HG03060 (cell line): Measurements from ENCODE around the gene NRIP1.

ENCODE experiments used
- ATAC-seq: cut with Tn5 transposase; IDR thresholded peaks from one replicate; pipeline ENCODE4 v1.9.1; 2021; ENCODE audit warnings: low read depth, moderate number of reproducible peaks; ENCODE audit not compliant: unreplicated experiment

The NRIP1 gene

DNA sequence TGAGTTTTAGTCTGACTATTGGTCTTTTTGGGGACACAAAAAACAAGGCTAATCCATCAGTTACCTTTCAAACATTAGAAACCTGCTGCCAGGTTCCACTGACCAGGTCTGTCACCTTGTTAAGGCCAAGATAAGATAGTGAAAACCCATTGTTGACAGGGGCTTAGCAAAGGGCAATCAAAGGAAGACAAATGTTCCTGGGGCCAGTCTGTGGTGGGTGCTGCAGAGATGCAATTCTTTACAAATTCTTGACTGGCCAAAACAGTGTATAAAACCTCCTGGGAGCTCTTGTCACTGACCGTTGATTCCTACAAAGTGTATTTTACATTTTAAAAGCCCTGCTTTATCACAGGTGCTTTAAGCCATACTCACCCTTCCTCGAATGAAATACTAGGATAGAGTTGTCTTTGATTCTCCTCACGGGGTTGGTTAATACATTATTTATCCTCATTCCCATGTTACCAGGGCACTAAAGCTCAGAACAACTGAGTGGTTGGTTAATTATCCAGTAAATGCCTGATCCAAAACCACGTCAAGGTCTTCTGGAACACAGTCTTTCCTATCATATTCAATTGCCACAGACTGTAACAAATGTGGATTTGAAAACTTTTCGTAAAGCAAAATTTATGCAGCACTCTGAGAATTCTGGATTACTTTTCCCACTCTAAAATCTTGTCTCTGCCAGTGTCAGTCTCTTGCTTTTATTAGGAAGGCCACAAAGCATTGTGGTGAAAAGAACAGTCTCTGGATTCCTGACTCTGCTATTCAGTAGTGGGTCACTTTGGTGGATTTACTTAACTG is 77.2 kb downstream of the NRIP1 start:
- ATAC-seq: no peak

DNA sequence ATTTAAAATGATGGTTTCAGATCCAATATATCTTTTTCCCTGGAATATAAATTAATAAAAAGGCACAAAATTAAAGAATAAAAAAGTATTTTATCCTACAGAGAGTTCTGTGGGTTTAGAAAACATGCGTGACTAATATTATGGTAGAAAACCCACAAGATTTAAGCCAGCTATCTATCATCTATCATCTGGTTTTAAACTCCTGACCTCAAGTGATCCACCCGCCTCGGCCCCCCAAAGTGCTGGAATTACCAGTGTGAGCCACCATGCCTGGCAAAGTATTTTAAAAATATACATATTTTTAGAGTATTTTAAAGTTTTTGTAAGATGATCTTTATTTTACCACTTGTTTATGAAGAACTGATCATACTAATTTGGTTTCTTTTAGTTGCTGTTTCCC is 79.5 kb downstream of the NRIP1 start:
- ATAC-seq: no peak

DNA sequence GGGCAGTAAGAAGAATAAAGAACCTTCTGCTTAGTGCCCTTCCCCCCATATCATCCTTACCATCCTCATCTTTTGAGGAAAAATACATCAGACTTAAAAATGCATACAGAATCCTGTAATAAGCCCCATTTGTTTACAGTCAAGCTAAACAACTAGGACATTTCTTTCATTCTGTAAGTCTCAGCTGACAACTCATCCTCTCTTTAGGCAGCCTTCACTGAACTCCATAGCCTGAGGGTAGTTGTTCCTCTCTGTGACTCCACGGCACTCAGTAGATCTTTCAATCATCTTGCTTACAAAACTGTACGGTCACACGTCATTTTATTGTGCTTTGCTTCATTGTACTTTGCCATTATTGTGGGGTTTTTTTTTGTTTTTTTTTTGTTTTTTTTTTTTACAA is 82.5 kb downstream of the NRIP1 start:
- no peak for ATAC-seq

DNA sequence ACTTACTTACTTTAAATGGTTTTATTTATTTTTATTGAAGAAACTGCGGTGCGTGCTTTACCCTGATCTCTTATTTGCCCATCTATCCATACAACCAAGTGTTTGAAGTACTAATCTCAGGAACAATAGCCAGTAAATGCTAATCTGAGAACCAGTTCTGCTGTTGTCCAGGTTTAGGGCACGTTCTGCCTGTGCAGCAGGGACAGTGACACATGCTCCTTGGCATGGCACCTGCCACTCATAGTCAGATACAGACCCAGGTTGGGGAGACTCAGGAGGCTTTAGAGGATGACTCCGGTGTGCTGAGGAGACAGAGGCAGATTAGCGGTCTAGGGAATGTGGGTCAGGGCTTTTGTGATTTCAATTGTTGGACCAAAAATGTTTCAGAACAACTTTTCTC is 83.6 kb downstream of the NRIP1 start:
- no peak for ATAC-seq

DNA sequence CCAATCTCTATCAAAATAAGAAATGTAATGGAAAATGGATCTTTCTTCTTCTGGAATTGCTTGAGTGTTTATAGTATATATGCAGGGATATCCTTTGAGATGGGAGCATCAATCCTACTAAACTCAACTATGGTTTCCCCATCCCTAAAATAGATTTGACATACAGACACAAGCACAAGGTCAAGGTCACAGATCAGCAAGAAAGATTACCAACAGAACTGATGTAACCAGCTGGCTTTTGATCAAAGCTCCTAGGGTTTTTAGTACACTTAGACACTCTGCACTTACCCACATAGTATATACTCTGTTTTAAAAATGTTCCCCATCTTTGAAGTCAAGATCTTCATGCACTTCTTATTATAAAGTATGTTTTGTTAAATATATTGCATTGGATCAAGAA is 85.5 kb downstream of the NRIP1 start:
- no peak for ATAC-seq

DNA sequence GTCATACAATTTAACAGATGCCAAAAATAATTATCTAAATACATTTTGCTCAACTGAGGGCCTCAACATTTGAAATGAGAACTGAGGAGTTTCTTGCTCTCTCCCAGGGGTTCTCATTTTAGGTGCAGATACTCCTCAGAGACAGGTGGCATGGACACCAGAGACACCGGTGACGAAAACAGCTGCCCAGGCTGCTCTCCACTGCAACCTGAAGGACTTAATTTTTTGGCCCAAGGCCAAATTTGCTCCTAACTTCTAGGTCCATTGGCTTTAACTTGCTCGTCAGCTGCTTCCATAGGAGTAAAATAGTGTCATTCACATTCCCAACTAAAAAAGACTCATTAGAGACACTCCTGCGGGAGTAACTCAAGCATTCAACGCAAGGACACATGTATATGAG is 87.0 kb downstream of the NRIP1 start:
- no peak for ATAC-seq

DNA sequence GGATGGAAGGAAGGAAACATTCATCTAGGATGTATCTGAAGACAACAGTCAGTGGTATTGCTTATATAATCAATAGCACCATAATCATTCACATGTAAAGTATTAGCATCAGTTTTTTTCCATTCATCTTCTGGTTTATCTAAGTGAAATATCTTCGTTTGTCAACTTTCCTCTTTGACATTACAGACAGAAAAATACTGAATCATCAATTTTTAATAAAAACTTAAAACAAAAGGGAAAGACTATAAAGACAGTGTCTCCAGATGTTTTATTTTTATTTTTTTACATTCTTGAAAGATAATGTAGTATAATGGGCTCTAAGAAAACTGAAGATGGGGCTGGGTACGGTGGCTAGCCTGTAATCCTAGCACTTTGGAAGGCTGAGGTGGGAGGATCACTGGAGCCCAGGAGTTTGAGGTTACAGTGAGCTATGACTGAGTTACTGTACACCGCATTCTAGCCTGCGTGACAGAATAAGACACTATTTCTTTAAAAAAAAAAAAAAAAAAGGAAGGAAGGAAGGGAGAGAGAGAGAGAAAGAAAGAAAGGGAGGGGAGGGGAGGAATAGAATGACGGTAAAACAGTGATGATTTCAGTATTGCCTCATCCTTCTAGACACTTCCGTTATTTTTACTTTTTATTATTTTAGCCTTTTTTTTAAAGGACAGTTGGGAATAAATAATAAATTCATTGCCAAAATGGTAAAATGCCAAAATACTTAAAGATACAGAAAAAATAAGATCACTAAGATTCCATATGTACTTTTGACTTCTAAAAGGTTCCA is 89.5 kb downstream of the NRIP1 start:
- ATAC-seq: no peak

DNA sequence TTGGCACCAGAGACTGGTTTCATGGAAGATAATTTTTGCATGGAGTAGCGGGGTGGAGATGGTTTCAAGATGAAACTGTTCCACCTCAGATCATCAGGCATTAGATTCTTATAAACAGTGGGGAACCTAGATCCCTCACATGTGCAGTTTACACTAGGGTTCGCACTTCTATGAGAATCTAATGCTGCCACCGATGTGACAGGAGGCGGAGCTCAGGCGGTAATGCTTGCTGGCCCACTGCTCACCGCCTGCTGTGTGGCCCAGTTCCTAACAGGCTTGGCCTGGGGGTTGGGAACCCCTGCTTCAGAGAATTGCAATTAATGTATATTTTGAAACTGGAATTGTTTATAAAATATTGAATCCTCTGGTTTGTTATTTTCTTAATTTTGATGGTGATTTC is 92.1 kb downstream of the NRIP1 start:
- no peak for ATAC-seq

DNA sequence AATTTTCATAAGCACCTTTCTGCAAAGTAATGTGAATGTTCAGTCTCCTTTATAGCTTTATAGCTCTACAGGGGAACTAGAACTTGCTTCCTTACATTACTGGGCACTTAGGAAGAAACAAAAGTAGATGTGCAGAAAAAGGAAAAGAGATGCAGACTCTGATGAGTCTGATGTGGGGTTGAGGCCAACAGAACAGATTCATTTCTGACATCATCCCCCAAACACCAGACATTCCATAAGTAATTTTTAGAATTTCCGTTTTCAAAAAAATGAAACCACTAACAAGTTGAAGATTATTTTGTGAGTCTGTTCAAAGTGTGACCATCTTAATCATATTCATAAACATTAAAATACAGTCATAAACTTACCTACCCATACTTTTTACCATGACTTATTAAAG is 96.0 kb downstream of the NRIP1 start:
- ATAC-seq: no peak

DNA sequence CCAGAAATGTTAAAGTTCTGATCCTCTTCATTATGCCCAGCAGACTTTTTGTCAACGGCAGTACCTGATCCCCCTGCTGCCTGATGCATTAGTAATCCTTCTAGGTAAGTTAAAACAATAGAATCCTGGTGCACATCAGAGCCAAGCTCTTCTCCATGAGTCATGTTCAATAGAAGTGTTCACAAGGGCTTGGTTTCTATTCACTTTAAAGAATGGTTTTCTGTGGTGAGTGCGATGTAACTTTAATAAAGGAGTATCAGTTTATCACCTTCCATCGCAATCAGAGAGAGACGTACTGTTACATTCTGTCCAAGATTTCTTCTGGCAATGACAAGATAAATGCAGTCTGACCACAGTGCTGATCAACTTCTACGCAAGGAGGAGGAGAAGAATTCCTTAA is 96.8 kb downstream of the NRIP1 start:
- no peak for ATAC-seq

DNA sequence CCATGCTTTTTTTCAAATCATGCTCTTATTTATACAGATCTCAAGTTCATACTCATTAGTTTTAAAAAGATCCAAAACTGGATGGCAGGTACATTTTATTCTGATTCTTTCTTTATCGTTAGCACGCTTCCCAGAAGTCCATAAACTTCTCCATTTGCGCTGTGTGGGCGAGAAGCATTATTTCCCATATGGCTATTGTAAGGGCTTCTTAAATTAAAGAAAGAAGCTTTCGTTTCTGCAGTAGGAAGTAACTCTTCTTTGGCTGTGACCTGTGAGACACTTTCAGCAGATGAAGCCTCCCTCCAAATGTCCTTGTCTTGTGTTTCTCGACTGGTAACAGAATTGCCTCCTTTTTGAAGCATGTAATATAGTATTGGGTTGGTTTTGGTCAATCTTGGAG is 100.2 kb downstream of the NRIP1 start:
- ATAC-seq: no peak

DNA sequence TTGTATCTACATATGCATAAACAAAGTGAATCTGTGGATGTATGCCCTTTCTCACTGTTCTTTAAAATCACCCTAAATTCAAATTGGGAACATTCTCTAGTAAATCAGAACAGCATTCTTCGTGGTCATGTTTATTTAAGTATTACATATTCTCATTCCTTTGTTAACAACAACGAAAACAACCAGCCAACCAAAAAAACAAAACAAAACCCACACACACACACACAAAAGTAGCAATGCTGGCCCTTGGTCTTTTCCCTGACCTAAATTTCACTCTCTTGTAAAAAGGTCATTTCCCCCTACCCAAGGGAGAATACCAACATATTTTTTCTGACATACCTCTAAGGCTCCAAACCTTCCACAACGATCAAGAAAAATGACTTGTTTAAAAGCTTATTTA is 102.6 kb downstream of the NRIP1 start:
- no peak for ATAC-seq

DNA sequence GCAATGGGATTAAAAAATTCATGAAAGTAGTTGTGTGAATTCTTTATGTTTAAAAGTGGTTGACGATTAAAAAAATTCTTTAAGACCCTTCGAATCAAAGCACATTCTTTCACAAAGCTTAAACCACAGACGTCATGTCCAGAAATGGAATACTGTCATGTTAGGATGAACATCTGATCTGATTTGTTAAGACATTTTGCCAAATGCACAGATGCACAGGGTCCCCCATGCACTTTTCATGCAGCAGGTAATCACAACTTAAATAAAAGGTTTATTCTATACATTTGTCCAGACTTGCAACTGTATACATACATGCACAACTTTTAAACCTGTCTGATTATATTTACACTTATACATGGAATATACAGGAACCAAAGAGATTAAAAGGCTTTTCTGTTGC is 103.3 kb downstream of the NRIP1 start:
- no peak for ATAC-seq

DNA sequence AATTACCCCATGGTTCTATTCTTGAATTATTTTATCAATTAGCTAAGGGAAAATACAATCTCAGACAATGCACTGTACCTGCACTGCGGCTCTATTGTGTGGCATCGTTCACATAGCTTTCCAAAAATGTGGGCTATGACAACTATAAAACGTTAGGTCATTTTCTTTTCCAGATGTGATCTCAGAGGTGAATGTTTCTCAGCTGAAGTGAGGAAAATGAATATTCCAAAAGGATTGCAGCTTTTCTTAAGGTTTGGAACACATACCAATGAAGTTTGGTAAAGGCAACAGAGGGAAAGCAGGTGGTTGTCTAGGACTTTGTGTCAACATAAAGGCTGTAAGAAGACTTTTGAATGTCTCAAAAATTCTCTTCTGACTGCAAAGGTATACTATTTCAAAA is 105.5 kb downstream of the NRIP1 start:
- ATAC-seq: no peak

DNA sequence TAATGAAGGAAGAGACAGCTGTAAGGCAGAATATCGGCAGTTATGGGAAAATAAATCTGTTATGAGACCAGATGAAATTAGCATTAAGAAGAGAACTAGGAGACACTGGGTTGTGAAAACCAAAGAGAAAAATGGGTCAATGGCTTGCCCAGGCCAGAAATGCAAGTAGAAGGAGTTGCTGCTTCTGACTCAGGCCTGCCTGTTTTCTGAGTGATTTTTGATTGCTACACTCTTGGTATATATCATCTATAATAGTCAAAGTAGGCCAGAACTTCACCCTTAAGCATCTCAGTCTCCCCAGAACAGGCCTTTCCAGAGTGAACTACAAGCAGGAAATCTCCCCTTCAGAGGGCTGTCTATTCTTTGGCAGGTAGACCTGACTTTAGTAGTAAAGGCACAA is 107.0 kb downstream of the NRIP1 start:
- no peak for ATAC-seq

DNA sequence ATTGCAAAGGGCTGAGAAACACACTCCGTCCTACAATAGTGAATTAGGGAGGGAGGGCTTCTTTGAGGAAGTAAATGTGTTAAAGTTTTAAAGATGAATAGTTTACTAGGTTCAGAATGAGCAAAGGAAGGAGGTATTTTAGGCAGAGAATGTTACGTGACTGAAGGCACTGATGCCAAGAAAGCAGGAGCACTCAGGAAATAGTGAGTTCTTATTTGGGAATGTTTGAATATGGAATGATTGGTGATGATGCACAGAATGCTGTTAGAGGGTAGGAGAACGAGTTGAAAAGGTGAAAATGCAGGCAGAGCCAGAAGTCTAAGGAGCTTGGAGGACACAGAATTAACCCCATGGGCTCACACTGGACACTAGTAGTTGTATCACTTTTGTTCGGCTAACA is 108.0 kb downstream of the NRIP1 start:
- no peak for ATAC-seq

DNA sequence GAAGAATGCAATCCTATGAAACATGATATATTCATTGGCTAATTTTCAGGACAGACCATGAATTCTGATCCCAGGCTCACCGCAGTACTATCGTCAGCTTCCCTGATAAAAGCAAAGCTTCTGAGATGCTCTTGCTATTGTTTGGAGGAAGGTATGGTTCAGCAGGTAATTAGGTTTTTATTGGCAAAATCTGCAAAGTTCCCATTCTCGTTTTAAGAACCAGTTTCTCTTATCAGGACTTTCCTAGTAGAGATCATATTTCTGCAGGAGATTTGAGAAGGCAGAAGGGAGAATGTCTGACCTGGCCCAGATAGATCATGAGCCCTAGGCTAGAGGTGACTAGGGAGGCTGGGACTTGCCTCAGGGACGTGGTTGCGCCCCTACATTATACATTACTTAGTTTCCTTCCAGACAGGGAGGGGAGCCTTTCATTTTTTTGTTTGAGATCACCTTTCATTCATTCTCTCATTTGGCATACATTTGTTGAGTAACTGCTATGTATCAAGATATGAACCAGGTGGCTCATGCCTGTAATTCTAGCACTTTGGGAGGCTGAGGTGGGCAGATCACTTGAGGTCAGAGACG is 108.8 kb downstream of the NRIP1 start:
- no peak for ATAC-seq

DNA sequence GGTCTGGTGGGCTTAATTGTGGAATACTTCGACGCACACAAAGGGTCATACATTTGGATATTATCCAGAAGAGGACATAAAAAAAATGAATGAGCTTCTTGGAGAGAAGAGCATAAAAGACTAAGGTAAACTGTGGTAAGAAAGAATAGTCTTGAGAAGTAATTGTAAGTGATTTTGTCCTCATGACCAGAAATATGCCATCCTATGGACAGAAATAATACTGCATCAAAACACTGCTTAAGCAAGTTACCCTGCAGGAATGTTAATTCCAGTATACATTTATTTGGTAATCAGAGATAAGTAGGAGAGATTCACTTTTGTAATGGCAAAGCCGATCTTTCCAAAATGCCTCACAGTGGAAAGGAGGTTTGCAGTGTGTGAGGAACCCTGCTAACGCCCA is 111.9 kb downstream of the NRIP1 start:
- ATAC-seq: no peak

DNA sequence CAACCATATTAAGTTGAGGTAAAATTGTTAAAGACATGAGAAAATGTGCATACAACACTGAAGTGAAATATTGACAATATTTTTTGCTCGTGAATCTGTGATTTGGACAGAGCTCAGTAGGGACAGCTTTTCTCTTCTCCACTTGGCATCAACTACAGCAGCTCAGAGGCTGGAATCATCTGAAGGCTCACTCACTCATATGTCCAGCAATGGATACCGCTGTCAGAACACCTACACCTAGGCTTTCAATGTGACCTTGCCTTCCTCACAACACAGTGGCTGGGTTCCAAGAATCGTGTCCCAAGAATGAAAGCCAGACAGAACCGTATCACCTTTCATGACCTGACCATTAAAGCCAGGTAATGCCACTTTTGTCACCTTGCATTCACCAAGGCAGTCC is 115.2 kb downstream of the NRIP1 start:
- ATAC-seq: no peak

DNA sequence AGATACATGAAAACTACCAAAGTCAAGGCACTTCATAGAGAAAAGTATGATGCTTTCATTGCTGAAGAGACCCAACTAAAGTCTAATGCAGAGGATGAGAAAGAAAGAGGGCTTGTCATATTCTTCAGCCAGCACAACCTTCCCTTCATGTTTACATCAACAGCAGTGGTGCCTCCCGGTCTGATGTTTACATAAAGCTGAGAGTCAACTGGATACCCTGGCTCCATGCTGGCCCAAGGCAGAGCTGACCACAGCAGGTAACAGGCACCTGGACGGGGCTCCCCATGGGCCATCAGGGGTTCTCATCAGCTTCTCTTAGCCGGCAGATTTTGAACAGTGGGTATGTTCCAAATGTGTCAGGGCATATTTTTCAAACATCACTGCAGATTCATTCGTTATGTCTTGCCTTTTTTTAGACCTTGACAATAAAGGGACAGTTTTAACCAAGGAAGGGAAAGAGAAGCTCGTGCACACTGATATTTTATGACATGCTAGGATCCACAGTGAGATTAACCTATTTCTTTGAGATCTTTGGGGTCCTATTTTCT is 117.1 kb downstream of the NRIP1 start:
- ATAC-seq: no peak

DNA sequence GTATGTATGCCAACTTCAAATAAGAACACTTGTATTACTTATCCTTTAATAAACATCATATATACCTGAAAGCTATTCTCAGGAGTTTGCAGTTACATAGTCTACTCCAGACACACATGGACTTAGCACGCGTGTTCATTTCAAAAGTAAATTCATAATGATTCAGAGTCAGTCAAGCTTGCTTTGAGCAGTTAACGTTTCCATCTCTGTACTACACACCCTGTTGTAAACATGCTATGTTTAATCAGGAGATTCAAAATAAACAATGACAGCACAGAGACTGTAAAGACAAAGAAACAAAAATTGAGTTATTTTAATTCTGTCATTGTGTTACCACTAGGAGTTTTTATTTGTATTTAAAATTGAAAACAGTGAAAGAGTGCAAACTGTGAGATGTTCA is 119.6 kb downstream of the NRIP1 start:
- ATAC-seq: no peak

DNA sequence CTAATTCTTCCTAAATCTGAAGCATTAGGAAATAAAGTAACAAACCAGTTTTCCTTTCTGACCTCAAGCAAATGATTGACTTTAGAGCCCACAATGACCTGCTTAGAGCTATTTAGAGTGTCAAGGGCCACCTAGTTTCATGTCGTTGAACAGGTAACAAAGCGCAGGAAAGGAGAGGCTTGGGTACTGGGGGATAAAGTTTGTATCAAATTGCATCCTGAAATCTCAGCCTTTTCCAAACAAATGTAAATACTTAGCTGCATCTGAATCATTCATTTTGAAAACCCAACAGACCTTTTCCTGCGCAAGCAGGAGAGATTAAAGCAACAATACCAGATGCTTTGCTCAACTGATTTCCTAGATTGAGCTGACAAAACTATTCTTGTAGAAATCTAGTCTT is 121.2 kb downstream of the NRIP1 start:
- ATAC-seq: no peak
